HepG2 (cell line): ENCODE measurements around the gene SLC25A52. TPM values are rescaled to one million over a fixed set of nuclear protein-coding genes. Genes with fewer than 3 reads are reported as not detected.
A peak's percentile ranks its signal among the peaks of the same experiment; 100 is the strongest.
"Not testable (repeated sequence)": the region's sequence is repeated elsewhere in the genome, so short reads cannot be mapped to it uniquely, and the experiment has no call there.

Source experiments
- ATAC-seq: fragments of 200-7000 bp; cut with Tn5 transposase; 3 replicates; pipeline ENCODE4 v1.9.1; 2020; ENCODE audit warnings: mild to moderate bottlenecking, moderate library complexity
- BruUV-seq: library from RNA; stranded (reverse); fragments of 400-500 nt; replicated peaks from 2 replicates; lab custom pipeline; 2021; lab: Mats Ljungman, UMichigan
- CTCF ChIA-PET: fragments of 300-600 bp; formaldehyde crosslinking; extraction: SDS; loops from one replicate; lab custom pipeline; 2021; ENCODE audit warnings: low total read pairs, inconsistent platforms, low intra/inter-chr PET ratio; lab: Yijun Ruan, JAX
- POLR2A ChIA-PET: fragments of 350-600 bp; sonication (Branson Sonifier 250); formaldehyde crosslinking; loops from one replicate; lab custom pipeline; 2020; ENCODE audit warnings: antibody characterized with exemption, inconsistent platforms; lab: Yijun Ruan, JAX
- DNase-seq: peaks from one replicate; pipeline ENCODE4 v3.0.0-alpha.2; 2015; ENCODE audit warnings: low spot score
- FAIRE-seq: peaks from 3 replicates; lab custom pipeline; 2011; peaks lifted over from hg19 to GRCh38; lab: Jason Lieb, UNC
- H2AFZ ChIP-seq: one replicate; pipeline ENCODE4 v1.6.1; 2011; ENCODE audit warnings: low read length, inconsistent platforms
- H3K27ac ChIP-seq: fragments of 300-600 bp; 3 replicates; pipeline ENCODE4 v1.8.0; 2011; ENCODE audit warnings: mixed run types, mild to moderate bottlenecking, mixed read lengths, low read length, inconsistent platforms; ENCODE audit not compliant: insufficient read depth; ENCODE audit errors: extremely low read length
- H3K27me3 ChIP-seq, 2 experiments: fragments of 200-600 bp in 1 of 2; 2 replicates in 1 of 2; 3 replicates in 1 of 2; pipeline versions ENCODE4 v1.6.0 to v1.8.0; 2011; ENCODE audit warnings: low read length in 2 of 2, mild to moderate bottlenecking in 2 of 2, moderate library complexity in 2 of 2, inconsistent platforms in 1 of 2; ENCODE audit not compliant: insufficient read depth in 2 of 2, control insufficient read depth in 1 of 2
- H3K36me3 ChIP-seq, 2 experiments: fragments of 200-600 bp in 1 of 2; replicated peaks in 1 of 2; 2 replicates in 1 of 2; 3 replicates in 1 of 2; pipeline versions ENCODE4 v1.5.1 to v1.8.0; 2011; ENCODE audit warnings: low read length in 2 of 2, inconsistent platforms in 1 of 2; ENCODE audit not compliant: insufficient read depth in 2 of 2, control insufficient read depth in 1 of 2
- H3K4me1 ChIP-seq: 2 replicates; pipeline ENCODE4 v1.5.1; 2012; ENCODE audit warnings: low read length, inconsistent platforms; ENCODE audit not compliant: insufficient read depth
- H3K4me2 ChIP-seq: 2 replicates; pipeline ENCODE4 v1.6.0; 2011; ENCODE audit warnings: low read depth, low read length, inconsistent platforms
- H3K4me3 ChIP-seq, 3 experiments: fragments of 200-600 bp in 1 of 3; sonication (generic), shearing (Covaris generic) in 1 of 3; replicated peaks in 1 of 3; 2 replicates each; pipeline ENCODE4 v1.5.1; 2011 to 2016; ENCODE audit warnings: low read length in 3 of 3, inconsistent platforms in 2 of 3, low read depth in 2 of 3, mild to moderate bottlenecking in 2 of 3, control low read depth in 1 of 3, mixed read lengths in 1 of 3; ENCODE audit not compliant: insufficient read depth in 1 of 3
- H3K79me2 ChIP-seq: one replicate; pipeline ENCODE4 v1.6.1; 2011; ENCODE audit warnings: low read length, inconsistent platforms; ENCODE audit not compliant: insufficient read depth
- H3K9ac ChIP-seq: 2 replicates; pipeline ENCODE4 v1.6.0; 2011; ENCODE audit warnings: mild to moderate bottlenecking, low read depth, low read length, inconsistent platforms; ENCODE audit not compliant: insufficient read depth
- H3K9me3 ChIP-seq: 2 replicates; pipeline ENCODE4 v1.5.1; 2012; ENCODE audit warnings: mild to moderate bottlenecking, low read length
- H4K20me1 ChIP-seq: 2 replicates; pipeline ENCODE4 v1.6.0; 2011; ENCODE audit warnings: inconsistent platforms, mild to moderate bottlenecking, low read length, moderate library complexity; ENCODE audit not compliant: insufficient read depth
- MTA1 ChIP-seq: sonication (generic); formaldehyde crosslinking; IDR thresholded peaks from 2 replicates; pipeline ENCODE4 v1.4.0; 2020; ENCODE audit warnings: missing genetic modification reagents, mild to moderate bottlenecking, borderline replicate concordance
- NFIC ChIP-seq: IDR thresholded peaks from 2 replicates; pipeline ENCODE4 v1.6.1; 2012; ENCODE audit warnings: mild to moderate bottlenecking, low read length, inconsistent platforms
- SOX6 ChIP-seq, 2 experiments: fragments of 450-650 bp in 1 of 2; sonication (generic) in 1 of 2; formaldehyde crosslinking in 1 of 2; IDR thresholded peaks; 2 replicates each; pipeline versions ENCODE4 v1.4.0 to v1.6.1; 2017 to 2020; ENCODE audit warnings: antibody characterized with exemption in 1 of 2, mild to moderate bottlenecking in 1 of 2, missing genetic modification reagents in 1 of 2
- SRF ChIP-seq: IDR thresholded peaks from 2 replicates; pipeline ENCODE4 v1.6.1; 2011; ENCODE audit warnings: mild to moderate bottlenecking, low read depth, low read length, moderate library complexity
- ZBTB40 ChIP-seq, 2 experiments: fragments of 450-650 bp in 1 of 2; sonication (generic) in 1 of 2; formaldehyde crosslinking in 1 of 2; IDR thresholded peaks; 2 replicates each; pipeline versions ENCODE4 v1.6.1 to v1.8.0; 2016 to 2022; ENCODE audit warnings: antibody characterized with exemption in 1 of 2, mild to moderate bottlenecking in 1 of 2, missing genetic modification reagents in 1 of 2
- WGBS: methylation state at CpG from one replicate; pipeline ENCODE4 v1.1.6; 2017; ENCODE audit warnings: low lambda C conversion rate; 5-methylcytosine and 5-hydroxymethylcytosine counted together
- in situ Hi-C: cut with HindIII; loops from 2 replicates; pipeline ENCODE4 v1.10.0; 2017; ENCODE audit warnings: low pct_unique_long_range_greater_than_20kb; ENCODE audit not compliant: extremely low pct_ligation_motif_present
- intact Hi-C: fragments of 100-400 bp; cut with micrococcal nuclease; formaldehyde crosslinking; loops from one replicate; pipeline ENCODE4 v1.10.0; 2022; ENCODE audit not compliant: unreplicated experiment
- polyA plus RNA-seq, 8 experiments: library from polyadenylated mRNA; depleted of rRNA in 3 of 8; stranded (reverse) in 7 of 8; unstranded in 1 of 8; fragments of >200 nt; fragmentation: Illumina TruSeq in 4 of 8; extraction: Trizol in 4 of 8; gene quantifications; 2 replicates each; pipeline versions ENCODE4 v1.2.1 to v1.2.3, GENCODE V29; 2011 to 2016; ENCODE audit warnings: low read depth in 4 of 8, missing spikeins in 1 of 8, mixed read lengths in 1 of 8; ENCODE audit not compliant: insufficient read depth in 1 of 8
- total RNA-seq, 5 experiments: library from RNA; depleted of rRNA; stranded (reverse); fragments of >200 nt; fragmentation: Illumina TruSeq; extraction: Trizol; gene quantifications; 2 replicates each; pipeline ENCODE4 v1.2.3, GENCODE V29; 2016; ENCODE audit warnings: low read depth in 1 of 5

Gene SLC25A52
- total and polyA plus RNA-seq, 2 of the 13 experiments (the other 11 are each of a cell fraction or from before 2014, with no cell fraction given) = 0.46 TPM; not detected in 1

- ATAC-seq, H3K9me3 ChIP-seq, H3K4me1 ChIP-seq, CTCF ChIA-PET, H3K79me2 ChIP-seq, H3K4me3 ChIP-seq, H2AFZ ChIP-seq, H3K27ac ChIP-seq, H4K20me1 ChIP-seq, DNase-seq, in situ Hi-C loops, FAIRE-seq, H3K9ac ChIP-seq, H3K4me2 ChIP-seq, H3K36me3 ChIP-seq, BruUV-seq, POLR2A ChIA-PET: not testable (repeated sequence)
- intact Hi-C loops = loop anchor here (10.0 kb wide), 1 partner anchor 754 kb away; no protein-coding TSS in a partner anchor
- H3K27me3 ChIP-seq = peaks cover 0 to 18% of the 10 kb centered on the region in 2 experiments; a peak in 3 of 5 replicates
- 36% methylated on average over 2 of the region's 2 CpGs for whole genome bisulfite sequencing
These were observed 31.5 kb downstream of the SLC25A52 start for GRCh38 chr18:31729196-31729595.

- no peaks in the 10 kb centered on the region for H4K20me1 ChIP-seq
- no peak for DNase-seq
- BruUV-seq = no TSS peak
- H3K27me3 ChIP-seq = peaks cover 0 to 18% of the 10 kb centered on the region in 2 experiments; a peak in 3 of 5 replicates
- peaks cover 6% of the 10 kb centered on the region for H3K9me3 ChIP-seq
- H3K9ac ChIP-seq = no peak overlapping the region
- no peaks in the 10 kb centered on the region for H3K79me2 ChIP-seq
- intact Hi-C loops = loop anchor here (2.0 to 10.0 kb wide), 3 partner anchors 113 to 749 kb away; no protein-coding TSS in a partner anchor
- CTCF ChIA-PET = no interaction called here
- 64% methylated on average over 32 of the region's 43 CpGs for WGBS
- no peak overlapping the region for H3K4me3 ChIP-seq
- no peak overlapping the region for H3K27ac ChIP-seq
- no peak for TF ChIP-seq MTA1
- TF ChIP-seq NFIC = no peak
- TF ChIP-seq SRF = no peak
- no peak for TF ChIP-seq ZBTB40 (IDR thresholded peaks at IDR 0.05)
- TF ChIP-seq ZBTB40 (CRISPR knock-in tag; IDR thresholded peaks at IDR 0.05) = no peak
- no peak for TF ChIP-seq SOX6 (IDR thresholded peaks at IDR 0.05)
- TF ChIP-seq SOX6 (CRISPR knock-in tag; IDR thresholded peaks at IDR 0.05) = no peak
- TF ChIP-seq, all 625 proteins: peak for 0
- FAIRE-seq (no peak), ATAC-seq (peak; percentile 42)
- POLR2A ChIA-PET = no interaction called here
- Histone ChIP-seq H2AFZ (no peak overlapping the region), H3K36me3 (no peaks in the 10 kb centered on the region), H3K4me2 (no peak overlapping the region), H3K4me1 (no peaks in the 10 kb centered on the region)
- in situ Hi-C loops = loop anchor here (5.0 kb wide), 1 partner anchor 167 kb away; no protein-coding TSS in a partner anchor
These were observed 36.5 kb downstream of the SLC25A52 start for GRCh38 chr18:31723990-31724711.
